GM15510 (cell line): ENCODE measurements around the gene MYCBPAP.

Experiments
- POLR2A ChIP-seq: IDR thresholded peaks from 3 replicates; pipeline ENCODE4 v1.6.1; 2011; ENCODE audit warnings: borderline replicate concordance; ENCODE audit not compliant: insufficient read length; ENCODE audit errors: extremely low read depth

Gene MYCBPAP

GRCh38 chr17:50534222-50534978, 26.2 kb downstream of the MYCBPAP start:
- no peak for TF ChIP-seq POLR2A

GRCh38 chr17:50534979-50535326, 26.7 kb downstream of the MYCBPAP start:
- TF ChIP-seq POLR2A = no peak

- TF ChIP-seq POLR2A = no peak
Observed at GRCh38 chr17:50535407-50535806, 27.2 kb downstream of the MYCBPAP start.

- no peak for TF ChIP-seq POLR2A
Observed at GRCh38 chr17:50536683-50537646, 28.7 kb downstream of the MYCBPAP start.

- TF ChIP-seq POLR2A = no peak
Observed at GRCh38 chr17:50537721-50538548, 29.7 kb downstream of the MYCBPAP start.

GRCh38 chr17:50538549-50539410, 30.5 kb downstream of the MYCBPAP start:
- TF ChIP-seq POLR2A = no peak

GRCh38 chr17:50539762-50540559, 31.7 kb downstream of the MYCBPAP start:
- TF ChIP-seq POLR2A = no peak

GRCh38 chr17:50540560-50541401, 32.5 kb downstream of the MYCBPAP start:
- no peak for TF ChIP-seq POLR2A

GRCh38 chr17:50541402-50541715, 33.1 kb downstream of the MYCBPAP start:
- no peak for TF ChIP-seq POLR2A

GRCh38 chr17:50541716-50542688, 33.8 kb downstream of the MYCBPAP start:
- peak; percentile 61 for TF ChIP-seq POLR2A
